Kidney (tissue), 14 donors: ENCODE measurements around the gene PPP1R3G. TPM values are rescaled to one million over a fixed set of nuclear protein-coding genes. Genes with fewer than 3 reads are reported as not detected.

Experiments used
- DNase-seq, 5 donors: peaks; one replicate each; pipeline ENCODE4 v3.0.0-alpha.2; 2013 to 2020
- FAIRE-seq: peaks from 2 replicates; lab custom pipeline; 2012; peaks lifted over from hg19 to GRCh38; lab: Jason Lieb, UNC
- H3K27ac ChIP-seq, 2 donors: one replicate each; pipeline ENCODE4 v1.7.0; 2013; ENCODE audit warnings: low read depth in 2 of 2, low read length in 2 of 2, inconsistent platforms in 1 of 2
- H3K27me3 ChIP-seq: one replicate; pipeline ENCODE4 v1.7.1; 2013; ENCODE audit warnings: low read length, inconsistent platforms; ENCODE audit not compliant: control insufficient read depth, insufficient read depth
- H3K36me3 ChIP-seq, 3 donors: one replicate each; pipeline versions ENCODE4 v1.7.0 to v1.7.1; 2013; ENCODE audit warnings: low read length in 3 of 3, control low read depth in 1 of 3, inconsistent platforms in 1 of 3; ENCODE audit not compliant: insufficient read depth in 3 of 3, control insufficient read depth in 2 of 3
- H3K4me1 ChIP-seq, 3 donors: one replicate each; pipeline versions ENCODE4 v1.7.0 to v1.7.1; 2013; ENCODE audit warnings: low read length in 3 of 3, inconsistent platforms in 1 of 3, low read depth in 1 of 3; ENCODE audit not compliant: control insufficient read depth in 2 of 3, insufficient read depth in 2 of 3
- H3K4me3 ChIP-seq, 3 donors: one replicate each; pipeline versions ENCODE4 v1.7.0 to v1.8.1; 2013; ENCODE audit warnings: low read length in 3 of 3, control low read depth in 1 of 3, inconsistent platforms in 1 of 3
- H3K9ac ChIP-seq, 3 donors: one replicate each; pipeline versions ENCODE4 v1.7.0 to v1.7.1; 2013; ENCODE audit warnings: low read length in 3 of 3, control low read depth in 1 of 3, inconsistent platforms in 1 of 3
- H3K9me3 ChIP-seq, 3 donors: one replicate each; pipeline versions ENCODE4 v1.7.0 to v1.7.1; 2013; ENCODE audit warnings: low read length in 3 of 3, control low read depth in 1 of 3, inconsistent platforms in 1 of 3; ENCODE audit not compliant: control insufficient read depth in 2 of 3, insufficient read depth in 1 of 3
- CTCF ChIP-seq: IDR thresholded peaks from 3 replicates; pipeline ENCODE4 v1.5.1; 2012; ENCODE audit warnings: mild to moderate bottlenecking, moderate library complexity, borderline replicate concordance; ENCODE audit not compliant: insufficient read depth; ENCODE audit errors: extremely low read depth
- intact Hi-C: fragments of 100-400 bp; cut with DNase I; formaldehyde crosslinking; loops from one replicate; pipeline ENCODE4 v1.11.1; 2022
- polyA plus RNA-seq: library from polyadenylated mRNA; stranded (reverse); fragments of 350-450 nt; fragmentation: Illumina TruSeq; extraction: RNeasy Lipid Tissue Mini Kit (QIAGEN cat#74804); gene quantifications from one replicate; pipeline ENCODE4 v1.2.3, GENCODE V29; 2014; ENCODE audit warnings: low read depth, low replicate concordance; ENCODE audit not compliant: insufficient read depth
- total RNA-seq: library from RNA; stranded (reverse); fragmentation: NEBNext Ultra II Directional; extraction: Animal tissue kit (Norgen Biotek cat#: 25700); gene quantifications from one replicate; pipeline ENCODE4 v1.2.1, GENCODE V29; 2021
- donor health status: control.
- donor health status: control.
- donor health status: control.
- donor health status: control.
- donor health status: control.
- donor health status: DM: yes; HTN: yes; CAD: no.
- donor health status: Normal renal cell carcinoma (clear cell type).

Gene PPP1R3G
- total and polyA plus RNA-seq, 2 donors from 2014 or later: 0.49 to 1.9 TPM

- no peaks in the 10 kb centered on the region for H3K9me3 ChIP-seq
- H3K27me3 ChIP-seq: no peaks in the 10 kb centered on the region
- H3K4me3 ChIP-seq: no peak overlapping the region
- H3K27ac ChIP-seq: no peak overlapping the region
- DNase-seq (peak in 1 of 5 donors; percentile 24), FAIRE-seq (no peak)
- no peaks in the 10 kb centered on the region for H3K4me1 ChIP-seq
- TF ChIP-seq CTCF: no peak
- no peaks in the 10 kb centered on the region for H3K36me3 ChIP-seq
- intact Hi-C loops: no loop called here
- H3K9ac ChIP-seq: no peak overlapping the region
Observed at GRCh38 chr6:5130135-5130866, 45.2 kb downstream of the PPP1R3G start.

DNA sequence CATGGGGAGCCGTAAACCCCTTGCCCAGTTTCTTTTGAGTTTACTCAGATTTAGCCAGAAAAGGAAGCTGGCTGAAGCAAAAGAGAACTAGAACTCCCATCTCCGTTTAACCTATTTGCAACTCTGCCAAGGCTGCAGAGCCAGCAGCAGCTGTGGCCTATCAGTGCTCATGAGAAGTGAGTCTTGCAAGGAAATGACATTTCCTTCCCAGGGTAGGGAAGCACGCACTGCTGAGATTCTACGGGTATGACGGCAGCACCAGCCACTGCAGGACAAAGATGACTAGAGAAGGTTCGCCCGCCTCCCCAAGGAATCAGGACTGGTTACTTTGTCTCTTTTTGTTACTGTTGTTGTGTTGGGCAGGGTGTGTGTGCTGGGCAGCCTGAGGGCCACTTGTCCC lies 47.6 kb downstream of the PPP1R3G start:
- intact Hi-C loops: no loop called here
- Histone ChIP-seq H3K9me3 (no peaks in the 10 kb centered on the region), H3K27me3 (no peaks in the 10 kb centered on the region), H3K9ac (no peak overlapping the region), H3K36me3 (no peaks in the 10 kb centered on the region), H3K4me3 (peak overlapping the region in 1 of 3 donors; percentile 26), H3K27ac (no peak overlapping the region), H3K4me1 (no peaks in the 10 kb centered on the region)
- TF ChIP-seq CTCF: no peak
- peak in 4 of 5 donors; percentile 74 to 94 (median 87) for DNase-seq
- no peak for FAIRE-seq

DNA sequence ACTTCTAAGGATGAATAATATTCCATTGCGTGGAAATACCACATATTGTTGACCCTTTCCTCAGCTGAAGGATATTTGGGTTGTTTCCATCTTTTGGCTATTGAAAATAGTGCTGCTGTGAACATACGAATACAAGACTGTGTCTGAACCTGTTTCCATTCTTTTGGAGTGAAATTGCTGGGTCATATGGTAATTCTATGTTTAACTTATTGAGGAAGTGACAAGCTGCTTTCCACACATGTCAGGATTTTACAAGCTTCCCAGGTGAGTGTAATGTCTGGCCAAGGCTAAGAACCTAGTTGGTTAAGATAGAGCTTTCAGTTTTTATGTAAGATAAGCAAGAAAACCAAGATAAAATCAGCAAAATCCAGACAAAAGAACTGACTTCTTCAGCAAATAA lies 48.8 kb downstream of the PPP1R3G start:
- no peak for TF ChIP-seq CTCF
- Histone ChIP-seq H3K4me3 (no peak overlapping the region), H3K27ac (no peak overlapping the region), H3K9me3 (no peaks in the 10 kb centered on the region), H3K9ac (no peak overlapping the region), H3K4me1 (no peaks in the 10 kb centered on the region), H3K36me3 (no peaks in the 10 kb centered on the region), H3K27me3 (no peaks in the 10 kb centered on the region)
- FAIRE-seq (no peak), DNase-seq (no peak)
- intact Hi-C loops: no loop called here
